ENCODE data around the gene RPS25.
"Not testable (repeated sequence)": the region's sequence is repeated elsewhere in the genome, so short reads cannot be mapped to it uniquely, and the experiment has no call there.

The RPS25 gene

GRCh38 chr11:119015054-119015611, 3.0 kb downstream of the RPS25 start:
- DNase-seq: no peak

GRCh38 chr11:119014209-119014924, 3.8 kb downstream of the RPS25 start:
- DNase-seq: no peak

- DNase-seq: no peak
These were observed 5.4 kb downstream of the RPS25 start for GRCh38 chr11:119012629-119013170.

- no peak for DNase-seq
These were observed 6.6 kb downstream of the RPS25 start for GRCh38 chr11:119011476-119012053.

GRCh38 chr11:119006656-119007055, 11.5 kb downstream of the RPS25 start:
- no peak for DNase-seq

GRCh38 chr11:119000906-119001305, 17.2 kb downstream of the RPS25 start:
- no peak for DNase-seq

GRCh38 chr11:118998822-118999221, 19.3 kb downstream of the RPS25 start:
- no peak for DNase-seq

GRCh38 chr11:118998388-118998717, 19.8 kb downstream of the RPS25 start:
- peak in 1 of 14 donors; percentile 35 for DNase-seq

- peak; percentile 35 to 96 (median 92) for DNase-seq
These were observed 20.3 kb downstream of the RPS25 start, which contains the start of gene CENATAC for GRCh38 chr11:118997627-118998387. Gene CENATAC (plus strand): TSS chr11:118998138. CDS start chr11:118998198, 60 bp downstream.

GRCh38 chr11:118996926-118997626, 21.1 kb downstream of the RPS25 start:
- DNase-seq: peak in 5 of 14 donors; percentile 22 to 47 (median 31)

- DNase-seq: not testable (repeated sequence)
These were observed 26.6 kb downstream of the RPS25 start for GRCh38 chr11:118991486-118992038.

- no peak for DNase-seq
These were observed 29.9 kb downstream of the RPS25 start for GRCh38 chr11:118988280-118988679.

- no peak for DNase-seq
These were observed 33.3 kb downstream of the RPS25 start for GRCh38 chr11:118984825-118985224.

GRCh38 chr11:118984337-118984736, 33.8 kb downstream of the RPS25 start:
- not testable (repeated sequence) for DNase-seq

- peak in 3 of 14 donors; percentile 7 to 25 (median 13) for DNase-seq
These were observed 37.8 kb downstream of the RPS25 start for GRCh38 chr11:118980191-118980881.

GRCh38 chr11:118979434-118979833, 38.7 kb downstream of the RPS25 start:
- DNase-seq: no peak

GRCh38 chr11:118975771-118976709, 42.1 kb downstream of the RPS25 start:
- no peak for DNase-seq

- DNase-seq: no peak
These were observed 44.2 kb downstream of the RPS25 start for GRCh38 chr11:118973985-118974384.

- no peak for DNase-seq
These were observed 46.5 kb downstream of the RPS25 start, which contains the start of gene FOXR1 for GRCh38 chr11:118971646-118972045. Gene FOXR1 (plus strand): TSS chr11:118971761. CDS start chr11:118971932, 171 bp downstream.

- not testable (repeated sequence) for DNase-seq
These were observed 48.6 kb downstream of the RPS25 start for GRCh38 chr11:118969508-118969907.

Data from C1 segment of cervical spinal cord (tissue), 14 donors.